Mammary epithelial cell (primary cell): Measurements from ENCODE around the gene TIAM2.

ENCODE experiments used
- CTCF ChIP-seq, 2 donors: IDR thresholded peaks in 1 of 2; conservative IDR thresholded peaks in 1 of 2; 2 replicates each; pipeline ENCODE4 v1.5.1; 2011 to 2012; ENCODE audit warnings: inconsistent platforms in 2 of 2, low read length in 2 of 2, mild to moderate bottlenecking in 2 of 2, control low read depth in 1 of 2, low read depth in 1 of 2; ENCODE audit not compliant: insufficient read depth in 1 of 2; ENCODE audit errors: extremely low read depth in 1 of 2
- EZH2 ChIP-seq: IDR thresholded peaks from 2 replicates; pipeline ENCODE4 v1.6.1; 2012; ENCODE audit warnings: low read length, inconsistent platforms, borderline replicate concordance

GRCh38 chr6:155221086-155221485, 226.0 kb downstream of the TIAM2 start:
- no peak for TF ChIP-seq CTCF (conservative IDR thresholded peaks at IDR 0.05 in 1 of 2, IDR thresholded peaks at IDR 0.05 in 1 of 2; ENCODE audit: extremely low read depth in 1 of 2, insufficient read depth in 1 of 2, low read depth in 1 of 2, low read length in 2 of 2)
- TF ChIP-seq EZH2 = no peak
